SU-DHL-6 (cell line): Measurements from ENCODE around the gene ANKRD39.

ENCODE experiments used
- H2AFZ ChIP-seq: fragments of 200-600 bp; sonication (generic); 2 replicates; pipeline ENCODE4 v1.6.1; 2014; ENCODE audit warnings: low read depth, mild to moderate bottlenecking, moderate library complexity, mixed read lengths, antibody characterized with exemption, low read length; ENCODE audit not compliant: severe bottlenecking
- H3F3A ChIP-seq: fragments of 200-600 bp; shearing (Covaris generic); 2 replicates; pipeline ENCODE4 v1.6.0; 2016; ENCODE audit warnings: antibody characterized with exemption, mild to moderate bottlenecking; ENCODE audit not compliant: insufficient read depth
- H3K27ac ChIP-seq: fragments of 200-600 bp; sonication (generic); 2 replicates; pipeline ENCODE4 v1.5.1; 2016; ENCODE audit warnings: low read depth, mild to moderate bottlenecking, low read length, moderate library complexity, mixed read lengths
- H3K27me3 ChIP-seq: fragments of 200-600 bp; sonication (generic), shearing (Covaris generic); 2 replicates; pipeline ENCODE4 v1.6.0; 2014; ENCODE audit warnings: mild to moderate bottlenecking, low read length
- H3K36me3 ChIP-seq: fragments of 200-600 bp; sonication (generic); 2 replicates; pipeline ENCODE4 v1.6.1; 2014; ENCODE audit warnings: mild to moderate bottlenecking, low read length, mixed read lengths
- H3K4me2 ChIP-seq: fragments of 300-600, 200-600 bp; shearing (Covaris generic), sonication (generic); 2 replicates; pipeline ENCODE4 v1.6.0; 2014; ENCODE audit warnings: low read length, low read depth, mild to moderate bottlenecking; ENCODE audit not compliant: poor library complexity, severe bottlenecking
- H3K4me3 ChIP-seq: fragments of 200-600 bp; sonication (generic); 2 replicates; pipeline ENCODE4 v1.5.1; 2014; ENCODE audit warnings: antibody characterized with exemption, low read length, mild to moderate bottlenecking, mixed read lengths; ENCODE audit not compliant: insufficient read depth, poor library complexity, severe bottlenecking
- H3K79me2 ChIP-seq: fragments of 200-600 bp; sonication (generic); 2 replicates; pipeline ENCODE4 v1.6.1; 2014; ENCODE audit warnings: mild to moderate bottlenecking, low read length, moderate library complexity; ENCODE audit not compliant: insufficient read depth
- H3K9ac ChIP-seq: fragments of 200-600 bp; sonication (generic); 2 replicates; pipeline ENCODE4 v1.7.0; 2014; ENCODE audit warnings: mild to moderate bottlenecking, low read length
- H3K9me2 ChIP-seq: fragments of 200-600 bp; sonication (generic); replicated peaks from 2 replicates; pipeline ENCODE4 v1.6.1; 2014; ENCODE audit warnings: low read length; ENCODE audit not compliant: insufficient read depth
- H3K9me3 ChIP-seq: fragments of 200-600 bp; sonication (generic); 2 replicates; pipeline ENCODE4 v1.6.1; 2014; ENCODE audit warnings: low read length, mixed read lengths; ENCODE audit not compliant: insufficient read depth
- H4K20me1 ChIP-seq: fragments of 200-600 bp; sonication (generic); 2 replicates; pipeline ENCODE4 v1.6.1; 2014; ENCODE audit warnings: low read depth, mild to moderate bottlenecking, antibody characterized with exemption, low read length, moderate library complexity, mixed read lengths
- CTCF ChIP-seq: fragments of 200-600 bp; sonication (generic); IDR thresholded peaks from one replicate; pipeline ENCODE4 v1.5.1; 2017; ENCODE audit warnings: antibody characterized with exemption, mild to moderate bottlenecking, low read length, moderate library complexity; ENCODE audit not compliant: insufficient read depth, poor library complexity, severe bottlenecking
- EZH2phosphoT487 ChIP-seq: fragments of 200-600 bp; sonication (generic), shearing (Covaris generic); conservative IDR thresholded peaks from 2 replicates; pipeline ENCODE4 v1.6.1; 2018; ENCODE audit warnings: mild to moderate bottlenecking, antibody characterized with exemption, low read length, moderate library complexity, mixed read lengths

Gene ANKRD39

DNA sequence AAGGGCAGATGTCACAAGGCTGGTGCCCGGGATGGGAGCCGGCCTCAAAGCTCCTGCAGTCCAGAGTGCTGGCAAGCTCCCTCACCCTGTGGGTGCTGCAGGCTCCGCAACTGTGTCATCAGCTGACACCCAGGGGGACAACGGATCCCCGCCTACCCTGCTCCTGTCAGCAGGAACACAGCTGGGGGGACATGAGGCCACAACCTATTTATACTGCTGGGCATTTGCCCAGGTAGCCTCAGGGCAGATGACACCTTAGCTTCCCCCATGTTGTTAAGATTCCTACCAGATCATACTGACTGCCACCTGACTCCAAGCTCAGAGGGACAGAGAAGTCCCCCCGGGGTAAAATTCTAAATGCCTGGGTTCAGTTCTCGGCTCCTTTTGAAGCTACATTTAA, 15.2 kb downstream of the ANKRD39 start:
- Histone ChIP-seq H3K4me3 (no peak overlapping the region), H3K9me2 (no peaks in the 10 kb centered on the region), H3K9ac (no peak overlapping the region), H3K27ac (no peak overlapping the region), H3F3A (no peaks in the 10 kb centered on the region), H3K79me2 (no peaks in the 10 kb centered on the region), H3K9me3 (no peaks in the 10 kb centered on the region), H3K27me3 (no peaks in the 10 kb centered on the region), H3K36me3 (no peaks in the 10 kb centered on the region), H2AFZ (no peak overlapping the region), H3K4me2 (no peak overlapping the region), H4K20me1 (no peaks in the 10 kb centered on the region)
- TF ChIP-seq EZH2phosphoT487 (no peak), CTCF (no peak)

GRCh38 chr2:96841701-96842495, 15.9 kb downstream of the ANKRD39 start:
- Histone ChIP-seq H3K27ac (no peak overlapping the region), H3K27me3 (no peaks in the 10 kb centered on the region), H3K9me2 (no peaks in the 10 kb centered on the region), H3K79me2 (no peaks in the 10 kb centered on the region), H4K20me1 (no peaks in the 10 kb centered on the region), H2AFZ (no peak overlapping the region), H3K4me2 (no peak overlapping the region), H3K4me3 (no peak overlapping the region), H3K9ac (no peak overlapping the region), H3K9me3 (no peaks in the 10 kb centered on the region), H3F3A (no peaks in the 10 kb centered on the region), H3K36me3 (no peaks in the 10 kb centered on the region)
- TF ChIP-seq CTCF (no peak), EZH2phosphoT487 (no peak)

- H2AFZ ChIP-seq = peak overlapping the region; percentile 70
- H3K4me3 ChIP-seq = no peak overlapping the region
- peak overlapping the region; percentile 34 for H3K9ac ChIP-seq
- H4K20me1 ChIP-seq = no peaks in the 10 kb centered on the region
- TF ChIP-seq CTCF (no peak), EZH2phosphoT487 (no peak)
- H3F3A ChIP-seq = no peaks in the 10 kb centered on the region
- peak overlapping the region; percentile 38 for H3K4me2 ChIP-seq
- no peaks in the 10 kb centered on the region for H3K27me3 ChIP-seq
- no peaks in the 10 kb centered on the region for H3K9me3 ChIP-seq
- no peaks in the 10 kb centered on the region for H3K9me2 ChIP-seq
- no peaks in the 10 kb centered on the region for H3K36me3 ChIP-seq
- no peaks in the 10 kb centered on the region for H3K79me2 ChIP-seq
- no peak overlapping the region for H3K27ac ChIP-seq
Observed at GRCh38 chr2:96839875-96840850, 17.7 kb downstream of the ANKRD39 start.
